ENCODE measurements around the gene BPIFB6. TPM values are rescaled to one million over a fixed set of nuclear protein-coding genes. Genes with fewer than 3 reads are reported as not detected.

Gene BPIFB6
- total RNA-seq (2014; rRNA removed) (not detected in 2 replicates), Bru-seq, nascent RNA (not detected), BruChase-seq, experiment 1, labeled RNA remaining after a 6-hour chase (not detected), BruChase-seq, experiment 2, labeled RNA remaining after a 2-hour chase (not detected)
- long read RNA-seq = 0 reads

GRCh38 chr20:33031531-33031930, at the start of gene BPIFB6:
Gene BPIFB6 (plus strand): TSS chr20:33031648. CDS start chr20:33031648, 0 bp downstream.
- ChIA-PET CTCF (no interaction called here), POLR2A (ENCODE audit: unreplicated experiment) (no interaction called here)
- no peaks in the 10 kb centered on the region for H3F3A ChIP-seq (ENCODE audit: low read length, unreplicated experiment)
- no peak within 1 kb of the TSS for H3K4me3 ChIP-seq (ENCODE audit: low read length)
- no peak for TF ChIP-seq EZH2phosphoT487 (IDR thresholded peaks at IDR 0.05; ENCODE audit: borderline replicate concordance, low read length)
- TF ChIP-seq EZH2 (IDR thresholded peaks at IDR 0.05; ENCODE audit: low read length, unreplicated experiment) = no peak
- no peak for TF ChIP-seq CTCF (conservative IDR thresholded peaks at IDR 0.05; ENCODE audit: low read depth, low read length)
- ATAC-seq (no peak), DNase-seq (no peak)
- H3K36me3 ChIP-seq (ENCODE audit: low read depth, low read length) = no peaks in the 10 kb centered on the region
- no peaks in the 10 kb centered on the region for H3K9me2 ChIP-seq (replicated peaks; ENCODE audit: low read length)
- H3K27me3 ChIP-seq (ENCODE audit: low read length) = peaks cover 39% of the 10 kb centered on the region
- no peak within 1 kb of the TSS for H3K27ac ChIP-seq (ENCODE audit: low read length)
- no TSS peak for BruUV-seq (replicated peaks)
- H3K4me2 ChIP-seq (ENCODE audit: low read length) = no peak within 1 kb of the TSS
- H2AFZ ChIP-seq (ENCODE audit: low read length) = no peak within 1 kb of the TSS
- H3K9ac ChIP-seq (ENCODE audit: low read length) = no peak within 1 kb of the TSS
- H4K20me1 ChIP-seq (ENCODE audit: low read length) = no peaks in the 10 kb centered on the region
- no peaks in the 10 kb centered on the region for H3K79me2 ChIP-seq (ENCODE audit: low read length)
- intact Hi-C loops (cut with micrococcal nuclease) = no loop called here
- no peaks in the 10 kb centered on the region for H3K9me3 ChIP-seq (ENCODE audit: low read length)
- no peaks in the 10 kb centered on the region for H3K4me1 ChIP-seq (ENCODE audit: insufficient read depth, low read length)

GRCh38 chr20:32982617-32983458, 48.6 kb upstream of the BPIFB6 start:
- POLR2A ChIA-PET (ENCODE audit: unreplicated experiment) = no interaction called here
- H3K4me1 ChIP-seq (ENCODE audit: insufficient read depth, low read length) = no peaks in the 10 kb centered on the region

More at GRCh38 chr20:32982617-32983458, 48.6 kb upstream of the BPIFB6 start:
- Histone ChIP-seq H3K79me2 (ENCODE audit: low read length) (no peaks in the 10 kb centered on the region), H3K36me3 (ENCODE audit: low read depth, low read length) (no peaks in the 10 kb centered on the region), H3K4me3 (ENCODE audit: low read length) (no peak overlapping the region), H3K9me3 (ENCODE audit: low read length) (no peaks in the 10 kb centered on the region), H3K4me2 (ENCODE audit: low read length) (no peak overlapping the region), H2AFZ (ENCODE audit: low read length) (no peak overlapping the region), H3K27me3 (ENCODE audit: low read length) (peaks cover 30% of the 10 kb centered on the region), H3K9me2 (replicated peaks; ENCODE audit: low read length) (no peaks in the 10 kb centered on the region), H4K20me1 (ENCODE audit: low read length) (no peaks in the 10 kb centered on the region), H3K9ac (ENCODE audit: low read length) (no peak overlapping the region), H3K27ac (ENCODE audit: low read length) (no peak overlapping the region), H3F3A (ENCODE audit: low read length, unreplicated experiment) (no peaks in the 10 kb centered on the region)
- intact Hi-C loops (cut with micrococcal nuclease) = no loop called here
- no TSS peak for BruUV-seq (replicated peaks)
- ATAC-seq (no peak), DNase-seq (no peak)
- TF ChIP-seq EZH2 (IDR thresholded peaks at IDR 0.05; ENCODE audit: low read length, unreplicated experiment) = no peak
- no peak for TF ChIP-seq EZH2phosphoT487 (IDR thresholded peaks at IDR 0.05; ENCODE audit: borderline replicate concordance, low read length)
- TF ChIP-seq CTCF (conservative IDR thresholded peaks at IDR 0.05; ENCODE audit: low read depth, low read length) = no peak
- CTCF ChIA-PET = no interaction called here

Data from PC-3 (cell line).